ENCODE data around the gene DDX27. TPM values are rescaled to one million over a fixed set of nuclear protein-coding genes. Genes with fewer than 3 reads are reported as not detected.

DDX27 gene
- total and polyA plus RNA-seq, 2 of the 8 experiments (the other 6 are each of a cell fraction or from before 2014, with no cell fraction given), result 42.7 to 51.0 TPM

- TF ChIP-seq CHD1 (IDR thresholded peaks at IDR 0.05; ENCODE audit: low read depth, low read length), result no peak; the same call in 1 of the 2 replicates
- TF ChIP-seq NRF1 (IDR thresholded peaks at IDR 0.05; ENCODE audit: low read depth, low read length), result peak; percentile 52
- no peak for TF ChIP-seq SP2 (IDR thresholded peaks at IDR 0.05; ENCODE audit: low read length)
- no peak for TF ChIP-seq SRF (IDR thresholded peaks at IDR 0.05; ENCODE audit: low read depth, low read length)
- peak in 1 of 2 experiments; percentile 3; a peak in 1 of 3 replicates for TF ChIP-seq EP300 (IDR thresholded peaks at IDR 0.05; ENCODE audit: borderline replicate concordance in 1 of 2, low read depth in 2 of 2, low read length in 2 of 2)
- no peak for TF ChIP-seq USF2 (IDR thresholded peaks at IDR 0.05; ENCODE audit: low read length)
- TF ChIP-seq TBP (IDR thresholded peaks at IDR 0.05; ENCODE audit: low read depth, low read length), result peak; percentile 92
- TF ChIP-seq TAF7 (optimal IDR thresholded peaks at IDR 0.05; ENCODE audit: borderline replicate concordance, low read depth, low read length), result peak; percentile 95
- TF ChIP-seq TCF12 (IDR thresholded peaks at IDR 0.05; ENCODE audit: low read depth, low read length), result no peak
- no peak for TF ChIP-seq CTBP2 (IDR thresholded peaks at IDR 0.05; ENCODE audit: borderline replicate concordance, insufficient read depth, insufficient read length, low read length)
- TF ChIP-seq ASH2L (IDR thresholded peaks at IDR 0.05; ENCODE audit: low read length), result peak; percentile 75
- TF ChIP-seq CHD2 (IDR thresholded peaks at IDR 0.05; ENCODE audit: low read length), result no peak
- no peak for TF ChIP-seq EZH2 (IDR thresholded peaks at IDR 0.05; ENCODE audit: low read depth, low read length, severe bottlenecking)
- no peak for TF ChIP-seq CBX5 (IDR thresholded peaks at IDR 0.05; ENCODE audit: low read depth, low read length)
- peak; percentile 12; the same call in 1 of the 2 replicates for TF ChIP-seq MAFK (IDR thresholded peaks at IDR 0.05; ENCODE audit: low read depth, low read length)
- no peak for TF ChIP-seq RAD21 (IDR thresholded peaks at IDR 0.05 in 1 of 2, conservative IDR thresholded peaks at IDR 0.05 in 1 of 2; ENCODE audit: low read depth in 2 of 2, low read length in 2 of 2)
- TF ChIP-seq E2F6 (IDR thresholded peaks at IDR 0.05), result no peak; the same call in 1 of the 2 replicates
- no peak for TF ChIP-seq SIX5 (IDR thresholded peaks at IDR 0.05; ENCODE audit: low read depth, low read length)
- TF ChIP-seq KDM1A (IDR thresholded peaks at IDR 0.05; ENCODE audit: borderline replicate concordance, low read length), result no peak
- TF ChIP-seq HDAC6 (IDR thresholded peaks at IDR 0.05; ENCODE audit: low read depth, low read length), result no peak
- no peak for TF ChIP-seq TEAD4 (IDR thresholded peaks at IDR 0.05; ENCODE audit: low read depth, low read length)
- 0 out of 2 replicates have a peak, but pooled peaks have one; percentile 21 for TF ChIP-seq RBBP5 (IDR thresholded peaks at IDR 0.05; ENCODE audit: borderline replicate concordance, low read depth, low read length)
Measured at GRCh38 chr20:49219091-49219923, at the start of gene DDX27 (continued).

Measured in H1 (cell line).